ENCODE results near the gene LSM12. TPM values are rescaled to one million over a fixed set of nuclear protein-coding genes. Genes with fewer than 3 reads are reported as not detected.

The LSM12 gene
- total RNA-seq, 1 experiment from 2014 or later, result 49.8 TPM

DNA sequence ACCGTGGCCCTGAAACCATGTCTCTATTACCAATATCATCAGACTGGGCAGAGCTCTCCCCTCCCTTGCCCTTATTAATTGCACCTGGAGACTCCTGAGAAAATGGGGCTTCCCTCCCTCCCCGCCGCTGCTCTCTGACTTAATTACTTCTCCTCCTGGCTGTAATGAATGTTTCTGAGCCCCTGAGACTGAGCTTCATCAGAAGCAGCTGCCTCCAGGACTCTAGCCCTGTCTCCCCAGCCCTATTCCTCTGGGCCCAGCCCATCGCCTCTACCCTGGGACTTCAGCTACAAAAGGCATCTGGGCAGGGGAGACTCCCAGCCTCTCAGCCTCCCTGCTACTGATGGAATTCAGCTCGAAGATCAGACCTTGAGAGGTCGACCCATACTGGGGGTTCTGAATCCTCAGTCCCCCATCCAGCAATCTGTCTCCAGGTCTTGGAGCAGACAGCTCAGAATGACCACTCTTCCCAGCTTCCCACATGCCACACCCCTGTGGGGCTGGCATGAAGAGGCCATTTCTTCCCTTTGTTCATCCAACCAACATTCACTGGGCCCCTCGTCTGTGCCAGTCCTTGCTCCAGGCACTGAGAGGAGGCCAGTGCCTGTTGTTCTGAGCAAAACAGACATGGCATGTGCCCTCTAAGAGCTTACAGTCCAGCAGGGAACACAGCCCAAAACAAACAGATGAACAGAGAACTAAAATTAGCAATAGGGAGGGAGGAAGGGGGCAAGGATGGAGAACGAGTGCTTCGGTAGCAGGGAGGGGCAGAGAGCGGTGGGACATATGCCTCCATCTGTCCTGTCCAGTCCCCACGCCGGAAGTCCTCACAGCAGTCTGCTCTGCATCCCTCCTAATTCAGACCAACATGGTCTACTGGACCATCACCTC, 79.1 kb downstream of the LSM12 start:
- DNase-seq (ENCODE audit: low spot score), result no peak

DNA sequence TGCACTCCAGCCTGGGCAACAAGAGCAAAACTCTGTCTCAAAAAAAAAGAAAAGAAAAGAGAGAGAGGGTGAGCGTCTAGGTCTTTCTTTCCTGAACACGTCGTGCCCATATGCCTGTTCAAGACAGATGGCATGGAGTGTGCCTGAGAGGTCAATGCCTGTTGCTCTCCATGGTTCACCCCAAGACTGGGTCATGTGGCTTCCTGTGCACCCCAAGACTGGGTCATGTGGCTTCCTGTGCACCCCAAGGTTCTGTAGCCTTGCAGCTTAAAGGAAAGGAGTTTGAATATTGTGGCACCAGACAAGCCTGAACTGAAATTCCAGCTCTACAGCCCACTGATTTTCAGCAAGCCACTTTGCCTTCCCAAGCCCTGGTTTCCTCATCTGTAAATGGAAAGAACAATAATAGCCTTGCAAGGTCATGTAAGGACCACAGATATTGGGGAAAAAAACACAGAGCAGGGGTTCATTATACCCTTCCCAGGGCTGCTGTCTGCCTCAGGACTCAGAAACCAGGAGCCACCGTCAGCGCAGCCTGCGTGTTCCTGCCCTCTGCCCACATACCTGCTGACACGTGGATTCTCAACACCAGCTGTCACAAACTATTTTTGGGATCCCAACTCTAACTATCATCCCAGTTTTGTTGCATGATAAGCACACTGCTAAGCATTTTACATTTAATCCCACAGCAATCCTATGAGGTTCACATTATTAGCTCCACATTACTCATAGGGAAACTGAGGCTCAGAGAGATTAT, 80.1 kb downstream of the LSM12 start:
- DNase-seq (ENCODE audit: low spot score), result no peak

DNA sequence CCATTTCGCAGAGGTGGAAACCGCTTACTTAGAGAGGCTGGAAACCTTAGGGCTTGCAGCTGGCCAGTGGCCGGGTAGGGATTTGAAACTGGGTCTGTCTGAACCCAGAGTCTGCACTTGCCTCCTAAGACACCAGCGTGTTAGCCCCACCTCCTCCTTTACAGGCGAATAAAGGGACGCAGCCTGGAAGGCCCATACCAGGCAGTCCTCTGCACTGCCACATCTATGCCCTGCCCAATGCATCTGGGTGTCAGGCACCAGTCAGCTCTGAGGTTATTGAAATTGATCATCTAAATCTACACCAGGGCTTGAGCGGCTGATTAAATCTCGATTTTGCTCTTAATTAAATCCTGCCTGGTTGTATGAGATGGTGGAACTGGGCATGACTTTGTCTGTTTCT, 82.0 kb downstream of the LSM12 start:
- no peak for DNase-seq (ENCODE audit: low spot score)

Other genes with a start within 250 kb of the LSM12 start
- gene MPP3, start 233.5 kb downstream of the LSM12 start, total RNA-seq (2014; rRNA removed; shearing (Covaris generic)), result 11.6 and 19.1 TPM in 2 replicates
- gene CD300LG, start 219.5 kb downstream of the LSM12 start, total RNA-seq (2014; rRNA removed; shearing (Covaris generic)), result not detected in 2 replicates
- gene MPP2, start 159.1 kb downstream of the LSM12 start, total RNA-seq (2014; rRNA removed; shearing (Covaris generic)), result 4.8 TPM in 2 replicates
- not detected in 2 replicates for gene PPY, start 124.2 kb downstream of the LSM12 start, total RNA-seq (2014; rRNA removed; shearing (Covaris generic))
- gene PYY, start 112.7 kb downstream of the LSM12 start, total RNA-seq (2014; rRNA removed; shearing (Covaris generic)), result not detected in 2 replicates
- 1.1 and 1.4 TPM in 2 replicates for gene NAGS, start 62.0 kb downstream of the LSM12 start, total RNA-seq (2014; rRNA removed; shearing (Covaris generic))
- gene TMEM101, start 51.7 kb downstream of the LSM12 start, total RNA-seq (2014; rRNA removed; shearing (Covaris generic)), result 48.3 and 73.8 TPM in 2 replicates
- gene G6PC3, start 4.1 kb upstream of the LSM12 start, total RNA-seq (2014; rRNA removed; shearing (Covaris generic)), result 79.4 and 89.1 TPM in 2 replicates
- 33.8 and 41.0 TPM in 2 replicates for gene HDAC5, start 57.0 kb upstream of the LSM12 start, total RNA-seq (2014; rRNA removed; shearing (Covaris generic))
- 4.9 and 7.7 TPM in 2 replicates for gene HROB, start 75.3 kb upstream of the LSM12 start, total RNA-seq (2014; rRNA removed; shearing (Covaris generic))
- gene ASB16, start 104.0 kb upstream of the LSM12 start, total RNA-seq (2014; rRNA removed; shearing (Covaris generic)), result 0.29 TPM in 1 of 2 replicates, not detected in the other
- 32.9 and 33.7 TPM in 2 replicates for gene TMUB2, start 120.3 kb upstream of the LSM12 start, total RNA-seq (2014; rRNA removed; shearing (Covaris generic))
- 44.3 and 54.5 TPM in 2 replicates for gene ATXN7L3, start 133.2 kb upstream of the LSM12 start, total RNA-seq (2014; rRNA removed; shearing (Covaris generic))
- gene UBTF, start 153.0 kb upstream of the LSM12 start, total RNA-seq (2014; rRNA removed; shearing (Covaris generic)), result 67.4 and 75.3 TPM in 2 replicates
- gene SLC4A1, start 201.5 kb upstream of the LSM12 start, total RNA-seq (2014; rRNA removed; shearing (Covaris generic)), result not detected in 2 replicates
- 0.86 TPM in 1 of 2 replicates, not detected in the other for gene RUNDC3A, start 241.9 kb upstream of the LSM12 start, total RNA-seq (2014; rRNA removed; shearing (Covaris generic))